Activated CD4-positive, alpha-beta T cell treated with anti-CD3 and anti-CD28 coated beads for 48 hours (primary cell): ENCODE measurements around the gene DYNC1H1.
A peak's percentile ranks its signal among the peaks of the same experiment; 100 is the strongest.
"Not testable (repeated sequence)": the region's sequence is repeated elsewhere in the genome, so short reads cannot be mapped to it uniquely, and the experiment has no call there.

Experiments used
- DNase-seq: peaks from one replicate; pipeline ENCODE4 v3.0.0-alpha.2; 2020

DYNC1H1 gene

GRCh38 chr14:102043251-102044025 is 79.1 kb downstream of the DYNC1H1 start:
- no peak for DNase-seq

GRCh38 chr14:102044566-102044965 is 80.2 kb downstream of the DYNC1H1 start:
- DNase-seq: no peak

- DNase-seq: peak; percentile 32
Measured at GRCh38 chr14:102046337-102047278, 82.2 kb downstream of the DYNC1H1 start.

GRCh38 chr14:102047808-102048540 is 83.6 kb downstream of the DYNC1H1 start:
- DNase-seq: no peak

GRCh38 chr14:102049258-102050025 is 85.1 kb downstream of the DYNC1H1 start:
- no peak for DNase-seq

GRCh38 chr14:102050026-102050405 is 85.6 kb downstream of the DYNC1H1 start:
- no peak for DNase-seq

- no peak for DNase-seq
Measured at GRCh38 chr14:102050625-102051024, 86.3 kb downstream of the DYNC1H1 start.

- DNase-seq: no peak
Measured at GRCh38 chr14:102052522-102052921, 88.1 kb downstream of the DYNC1H1 start.

GRCh38 chr14:102055181-102055901 is 91.0 kb downstream of the DYNC1H1 start:
- no peak for DNase-seq

- no peak for DNase-seq
Measured at GRCh38 chr14:102056694-102057442, 92.5 kb downstream of the DYNC1H1 start.

GRCh38 chr14:102057480-102058114 is 93.2 kb downstream of the DYNC1H1 start:
- no peak for DNase-seq

- DNase-seq: no peak
Measured at GRCh38 chr14:102058146-102058545, 93.8 kb downstream of the DYNC1H1 start.

GRCh38 chr14:102058961-102059360 is 94.6 kb downstream of the DYNC1H1 start:
- DNase-seq: no peak

GRCh38 chr14:102063109-102063807 is 98.9 kb downstream of the DYNC1H1 start:
- DNase-seq: peak; percentile 83

- no peak for DNase-seq
Measured at GRCh38 chr14:102063808-102064429, 99.5 kb downstream of the DYNC1H1 start.

- DNase-seq: not testable (repeated sequence)
Measured at GRCh38 chr14:102064590-102064989, 100.2 kb downstream of the DYNC1H1 start.

- DNase-seq: no peak
Measured at GRCh38 chr14:102066041-102066451, 101.7 kb downstream of the DYNC1H1 start.

- no peak for DNase-seq
Measured at GRCh38 chr14:102071283-102071998, 107.1 kb downstream of the DYNC1H1 start.
